DMS 273 (cell line): ENCODE results near the gene TNFSF4.
"Not testable (repeated sequence)": the region's sequence is repeated elsewhere in the genome, so short reads cannot be mapped to it uniquely, and the experiment has no call there.

ENCODE experiments used
- DNase-seq: peaks from one replicate; lab custom pipeline; 2025; ENCODE audit not compliant: unreplicated experiment; lab: John Stamatoyannopoulos, UW

TNFSF4 gene

GRCh38 chr1:173164178-173164577, 43.0 kb downstream of the TNFSF4 start:
- DNase-seq: no peak

- DNase-seq: no peak
These were observed 43.9 kb downstream of the TNFSF4 start for GRCh38 chr1:173163222-173163621.

DNA sequence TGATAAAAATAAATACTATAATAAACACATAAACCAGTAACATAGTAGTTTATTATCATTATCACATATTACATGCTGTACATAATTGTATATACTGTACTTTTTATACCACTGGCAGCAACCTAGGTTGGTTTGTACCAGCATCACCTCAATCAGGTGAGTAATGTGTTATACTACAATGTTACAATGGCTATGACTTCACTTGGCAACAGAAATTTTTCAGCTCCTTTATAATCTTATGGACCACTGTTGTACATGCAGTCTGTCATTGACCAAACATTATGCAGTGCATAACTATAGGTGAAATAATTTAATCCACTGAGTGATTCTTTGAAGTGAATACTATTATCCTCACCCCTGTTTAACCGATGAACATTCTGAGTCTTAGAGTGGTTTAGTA, 44.5 kb downstream of the TNFSF4 start:
- DNase-seq: no peak

- no peak for DNase-seq
These were observed 45.5 kb downstream of the TNFSF4 start for GRCh38 chr1:173161510-173162221.

DNA sequence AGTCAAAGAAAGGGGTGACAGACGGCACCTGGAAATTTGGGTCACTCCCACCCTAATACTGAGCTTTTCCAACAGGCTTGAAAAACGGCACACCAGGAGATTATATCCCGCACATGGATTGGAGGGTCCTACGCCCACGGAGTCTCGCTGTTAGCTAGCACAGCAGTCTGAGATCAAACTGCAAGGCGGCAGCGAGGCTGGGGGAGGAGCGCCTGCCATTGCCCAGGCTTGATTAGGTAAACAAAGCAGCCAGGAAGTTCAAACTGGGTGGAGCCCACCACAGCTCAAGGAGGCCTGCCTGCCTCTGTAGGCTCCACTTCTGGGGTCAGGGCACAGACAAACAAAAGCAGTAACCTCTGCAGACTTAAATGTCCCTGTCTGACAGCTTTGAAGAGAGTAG, 53.2 kb downstream of the TNFSF4 start:
- DNase-seq: not testable (repeated sequence)

GRCh38 chr1:173153503-173153902, 53.6 kb downstream of the TNFSF4 start:
- no peak for DNase-seq

DNA sequence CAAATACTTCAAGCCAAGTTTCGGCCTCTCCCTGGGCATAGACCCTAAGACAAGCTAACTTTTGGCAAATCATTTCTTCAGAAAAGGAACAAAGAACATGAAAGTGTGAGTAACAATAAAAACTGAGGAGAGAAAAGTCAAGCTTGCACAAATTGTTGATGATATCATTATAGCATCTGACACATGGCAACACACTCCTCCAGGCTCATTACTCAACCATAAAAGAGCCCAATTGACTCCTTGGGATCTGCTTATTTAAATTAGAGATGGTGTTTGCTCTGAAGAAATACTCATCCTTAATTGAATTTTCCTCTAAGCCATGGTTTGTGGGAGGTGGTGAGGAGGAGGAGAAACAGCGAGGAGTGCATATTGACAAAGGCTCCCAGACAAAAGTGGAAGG, 54.5 kb downstream of the TNFSF4 start:
- DNase-seq: no peak

DNA sequence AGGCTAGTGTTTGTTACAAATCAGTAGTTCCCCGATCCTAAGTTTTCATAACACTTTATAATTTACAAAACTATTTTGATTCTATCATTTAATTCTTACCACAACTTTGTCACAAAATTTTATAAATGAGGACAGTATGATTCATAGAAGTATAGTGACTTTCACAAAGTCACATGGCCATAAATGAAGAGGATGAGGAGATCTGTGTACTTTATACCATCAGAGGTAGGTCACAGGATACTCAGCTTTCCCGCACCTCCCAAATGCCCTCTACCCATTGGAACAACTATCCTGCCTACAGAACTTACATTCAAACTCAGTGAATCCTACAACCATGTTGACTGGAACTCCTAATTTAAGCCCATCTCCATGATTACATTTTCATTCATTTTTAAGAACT, 56.3 kb downstream of the TNFSF4 start:
- no peak for DNase-seq

- DNase-seq: no peak
These were observed 57.2 kb downstream of the TNFSF4 start for GRCh38 chr1:173149887-173150286.

- DNase-seq: no peak
These were observed 58.2 kb downstream of the TNFSF4 start for GRCh38 chr1:173148971-173149370.

GRCh38 chr1:173148545-173148944, 58.6 kb downstream of the TNFSF4 start:
- no peak for DNase-seq

DNA sequence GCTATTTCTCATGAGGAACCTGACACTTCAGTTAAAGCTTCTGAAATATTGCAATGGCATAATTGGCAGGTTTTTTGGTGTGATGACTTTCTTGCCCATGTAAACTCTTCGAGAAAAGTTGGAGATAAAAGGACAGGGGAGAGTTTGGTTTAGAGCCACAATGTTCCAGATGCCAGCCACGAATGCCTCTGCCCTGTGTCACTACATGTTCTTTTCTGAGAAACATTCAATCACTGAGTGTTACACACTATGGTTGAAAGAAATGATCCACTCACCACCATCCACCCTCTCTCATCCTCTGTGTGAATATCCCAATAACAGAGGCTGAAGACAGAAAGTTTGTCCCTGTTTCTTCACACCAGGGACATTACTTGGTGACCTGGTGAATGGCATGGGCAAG, 66.4 kb downstream of the TNFSF4 start:
- no peak for DNase-seq

- no peak for DNase-seq
These were observed 67.4 kb downstream of the TNFSF4 start for GRCh38 chr1:173139706-173140105.

DNA sequence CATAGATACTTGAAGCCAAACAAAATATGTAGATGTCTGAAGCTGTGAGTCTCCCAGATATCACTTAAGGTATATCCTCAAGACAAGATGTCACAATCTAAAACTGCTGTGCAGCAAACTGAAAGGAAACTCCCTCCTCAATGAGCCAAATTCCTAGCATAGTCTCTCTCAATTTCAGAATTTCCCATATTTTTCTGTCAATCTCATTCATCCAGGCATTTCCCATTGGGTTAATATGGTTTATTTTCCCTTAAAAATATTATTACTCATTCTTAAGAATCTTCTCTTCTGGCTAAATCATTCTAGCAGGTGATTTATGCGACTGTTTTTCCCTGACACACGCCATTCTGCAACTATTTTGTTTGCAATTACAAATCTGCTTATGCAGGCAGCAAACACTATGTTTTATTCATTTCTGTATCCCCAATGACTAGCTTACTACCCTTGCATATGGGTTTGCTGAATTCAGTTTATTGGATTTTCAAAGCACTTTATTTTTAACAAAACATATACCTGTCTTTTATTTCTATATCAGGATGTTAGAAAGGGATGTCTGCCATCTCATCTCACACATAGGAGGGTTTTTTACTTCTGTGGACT, 69.9 kb downstream of the TNFSF4 start:
- DNase-seq: no peak

DNA sequence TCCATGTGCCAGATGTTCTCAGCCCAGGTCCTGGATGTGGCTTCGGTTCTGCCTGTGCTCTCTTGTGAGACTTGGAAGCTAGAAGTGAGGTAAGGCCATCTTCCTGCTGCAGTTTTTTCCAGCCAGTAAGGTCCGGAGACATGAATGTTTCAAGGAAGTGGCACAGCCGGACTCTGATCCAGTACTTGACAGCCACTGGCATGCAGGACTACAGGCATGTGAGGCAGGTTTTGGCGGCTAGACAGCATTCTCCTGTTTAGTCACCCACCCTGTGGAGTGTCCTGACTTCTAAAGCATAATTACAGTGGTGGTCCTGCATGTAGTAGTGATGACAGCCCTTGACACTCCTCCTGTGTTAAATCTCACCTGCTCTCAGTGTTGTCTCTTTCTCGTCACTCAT, 72.3 kb downstream of the TNFSF4 start:
- no peak for DNase-seq

DNA sequence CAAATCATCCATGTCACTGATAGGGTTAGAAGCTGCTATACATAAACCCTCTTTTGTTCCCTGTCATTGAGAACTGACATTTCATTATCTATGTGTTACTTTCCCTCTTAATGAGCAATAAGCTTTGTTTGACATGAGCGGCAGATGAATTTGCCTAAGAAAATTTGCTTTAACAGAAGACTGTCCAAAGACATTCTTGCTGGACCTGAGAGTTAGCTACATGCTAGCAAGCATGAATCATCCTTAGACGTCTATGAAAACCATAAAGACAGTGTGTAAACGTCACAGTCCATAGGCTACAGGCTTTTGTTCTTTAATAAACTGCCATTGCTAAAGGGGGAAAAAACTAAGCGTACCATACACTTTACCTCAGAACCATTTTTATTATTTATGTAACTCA, 73.1 kb downstream of the TNFSF4 start:
- DNase-seq: no peak
